ENCODE measurements around the gene ZBP1. TPM values are rescaled to one million over a fixed set of nuclear protein-coding genes. Genes with fewer than 3 reads are reported as not detected.

ZBP1 gene, protein sequence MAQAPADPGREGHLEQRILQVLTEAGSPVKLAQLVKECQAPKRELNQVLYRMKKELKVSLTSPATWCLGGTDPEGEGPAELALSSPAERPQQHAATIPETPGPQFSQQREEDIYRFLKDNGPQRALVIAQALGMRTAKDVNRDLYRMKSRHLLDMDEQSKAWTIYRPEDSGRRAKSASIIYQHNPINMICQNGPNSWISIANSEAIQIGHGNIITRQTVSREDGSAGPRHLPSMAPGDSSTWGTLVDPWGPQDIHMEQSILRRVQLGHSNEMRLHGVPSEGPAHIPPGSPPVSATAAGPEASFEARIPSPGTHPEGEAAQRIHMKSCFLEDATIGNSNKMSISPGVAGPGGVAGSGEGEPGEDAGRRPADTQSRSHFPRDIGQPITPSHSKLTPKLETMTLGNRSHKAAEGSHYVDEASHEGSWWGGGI
- 0.15 and 0.41 TPM in 2 replicates for total RNA-seq

DNA sequence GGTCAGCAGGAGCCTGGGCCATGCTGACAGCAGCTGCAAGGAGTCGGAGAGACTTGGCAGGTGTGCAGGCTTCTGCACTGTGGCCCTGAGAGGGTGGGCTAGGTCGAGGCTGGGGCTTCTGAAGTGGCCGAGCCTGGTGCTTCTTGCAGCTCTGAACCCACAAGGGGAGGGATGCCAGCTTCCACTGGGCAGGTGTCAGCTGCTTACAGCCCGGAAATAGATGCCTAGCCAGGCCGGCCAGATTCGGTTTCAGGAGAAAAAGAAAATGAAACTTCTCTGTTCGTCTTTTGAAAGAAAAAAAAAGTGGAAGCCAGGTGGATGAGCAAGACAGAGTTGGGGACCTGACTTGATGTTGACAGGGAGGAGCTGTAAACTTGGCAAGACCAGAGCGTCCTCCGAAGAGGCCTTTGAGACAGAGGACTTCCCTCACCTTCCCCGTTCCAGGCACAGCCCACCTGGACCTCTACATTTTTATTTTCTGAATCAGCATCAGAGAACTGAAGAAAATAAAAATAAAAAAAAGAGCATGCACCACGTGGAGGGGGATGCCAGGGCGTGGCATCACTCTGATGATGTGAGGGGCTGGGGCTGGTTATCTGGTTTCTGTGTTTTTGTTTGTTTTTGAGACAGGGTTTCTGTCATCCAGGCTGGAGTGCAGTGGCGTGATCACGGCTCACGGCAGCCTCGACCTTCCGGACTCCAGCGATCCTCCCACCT, at the start of gene ZBP1:
Gene ZBP1, minus strand, starts transcription at position 153 of the 717 bp plus-strand sequence. Its CDS starts 131 bp downstream, at position 22.
- intact Hi-C loops (cut with micrococcal nuclease): loop anchor here (2.0 kb wide), 1 partner anchor 1198 kb away; no protein-coding TSS in a partner anchor
- peaks cover 4% of the 10 kb centered on the region for H3K36me3 Mint-ChIP-seq (ENCODE audit: low read depth)
- peak; percentile 64 for DNase-seq (ENCODE audit: low spot score)
- H3K27ac Mint-ChIP-seq: peak within 1 kb of the TSS; percentile 86
- H3K9me3 Mint-ChIP-seq: peaks cover 17% of the 10 kb centered on the region
- H3K4me3 Mint-ChIP-seq: peak within 1 kb of the TSS; percentile 72
- H3K27me3 Mint-ChIP-seq (ENCODE audit: insufficient read depth): peaks cover 24% of the 10 kb centered on the region
- H3K4me1 Mint-ChIP-seq (ENCODE audit: low read depth): peaks cover 55% of the 10 kb centered on the region

DNA sequence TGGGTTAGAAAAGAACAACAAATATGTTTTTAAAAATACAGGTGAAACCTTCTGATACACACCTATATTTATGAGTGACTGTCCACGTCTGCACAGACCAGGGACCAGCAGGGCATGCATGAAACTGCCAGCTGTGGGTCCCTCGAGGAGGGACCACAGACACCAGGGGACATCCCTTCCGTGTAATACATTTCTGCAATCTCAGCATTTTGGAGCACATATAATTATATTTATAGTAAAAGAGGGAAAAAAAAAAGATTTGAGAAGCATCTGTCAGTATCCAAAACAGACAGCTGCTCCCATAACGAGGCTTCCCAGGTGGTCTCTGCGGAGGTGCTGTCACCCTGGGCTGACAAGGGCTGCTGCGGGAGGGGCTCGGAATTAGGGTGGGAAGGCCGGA, 49.4 kb upstream of the ZBP1 start:
- no peaks in the 10 kb centered on the region for H3K27me3 Mint-ChIP-seq (ENCODE audit: insufficient read depth)
- intact Hi-C loops (cut with micrococcal nuclease): no loop called here
- no peaks in the 10 kb centered on the region for H3K36me3 Mint-ChIP-seq (ENCODE audit: low read depth)
- no peaks in the 10 kb centered on the region for H3K9me3 Mint-ChIP-seq
- no peak for DNase-seq (ENCODE audit: low spot score)
- H3K27ac Mint-ChIP-seq: no peak overlapping the region
- no peak overlapping the region for H3K4me3 Mint-ChIP-seq
- H3K4me1 Mint-ChIP-seq (ENCODE audit: low read depth): no peaks in the 10 kb centered on the region

DNA sequence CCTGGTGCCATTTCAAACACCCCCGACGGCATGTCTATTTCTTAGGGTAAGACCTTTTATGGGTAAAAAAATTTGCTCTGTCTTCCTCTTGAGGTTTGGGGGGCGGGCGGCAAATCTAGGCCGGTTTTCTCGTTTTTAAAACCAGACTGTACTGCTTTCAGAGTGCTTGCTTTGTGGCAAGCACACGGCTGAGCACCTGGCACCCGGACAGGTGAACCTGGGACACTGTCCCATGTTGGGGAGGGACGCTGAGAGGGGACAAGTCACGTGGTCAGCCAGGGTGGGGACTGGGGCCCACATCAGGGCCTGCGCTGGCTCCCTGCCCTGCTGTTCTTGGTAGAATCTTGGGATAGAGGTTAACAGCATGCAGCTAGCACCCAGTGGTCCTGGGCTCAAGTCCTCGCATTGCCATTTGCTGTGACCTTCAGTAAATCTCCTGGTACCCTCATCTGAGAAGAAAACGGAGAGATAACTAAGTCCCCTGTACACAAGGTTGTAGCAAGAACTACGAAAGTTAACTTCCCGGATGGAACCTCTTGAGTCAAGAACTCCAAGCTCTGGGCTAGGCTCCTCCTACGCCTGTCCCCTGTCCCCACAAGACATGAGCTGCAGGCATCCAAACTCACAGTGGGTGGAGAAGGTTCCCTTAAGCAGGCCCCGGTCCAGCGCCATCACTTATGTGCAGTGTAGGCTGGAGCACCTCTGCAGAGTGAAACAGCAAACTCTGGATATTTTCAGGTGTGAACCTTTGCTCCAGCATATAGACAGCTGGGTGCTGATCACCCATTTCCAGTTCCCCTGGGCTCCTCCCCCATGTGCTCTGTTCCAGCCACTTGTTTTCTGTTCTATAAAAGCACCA, 47.9 kb upstream of the ZBP1 start:
- Mint-ChIP-seq H3K4me1 (ENCODE audit: low read depth) (no peaks in the 10 kb centered on the region), H3K27me3 (ENCODE audit: insufficient read depth) (no peaks in the 10 kb centered on the region), H3K27ac (no peak overlapping the region), H3K36me3 (ENCODE audit: low read depth) (no peaks in the 10 kb centered on the region), H3K4me3 (no peak overlapping the region), H3K9me3 (no peaks in the 10 kb centered on the region)
- intact Hi-C loops (cut with micrococcal nuclease): no loop called here
- DNase-seq (ENCODE audit: low spot score): no peak

DNA sequence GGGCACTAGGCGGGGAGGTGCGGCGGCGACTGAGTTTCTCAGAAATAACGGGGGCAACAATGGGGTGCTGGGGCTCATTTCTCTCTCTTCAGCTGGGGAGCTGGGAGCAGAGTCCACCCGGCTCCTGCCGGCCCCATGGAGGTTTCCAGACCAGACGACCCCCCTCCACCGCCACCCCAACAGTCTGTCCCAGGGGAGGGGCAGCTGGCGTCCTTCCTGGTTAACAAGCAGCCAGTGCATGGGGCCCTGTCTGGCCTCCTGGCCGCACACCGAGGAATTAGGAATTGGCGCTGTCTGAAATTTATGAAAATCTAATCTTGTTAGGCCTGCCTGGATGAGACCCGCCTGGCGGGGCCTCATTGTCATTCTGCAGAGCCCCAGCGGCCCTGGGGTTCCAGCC, 47.2 kb upstream of the ZBP1 start:
- no peaks in the 10 kb centered on the region for H3K4me1 Mint-ChIP-seq (ENCODE audit: low read depth)
- H3K9me3 Mint-ChIP-seq: no peaks in the 10 kb centered on the region
- H3K27ac Mint-ChIP-seq: no peak overlapping the region
- H3K4me3 Mint-ChIP-seq: no peak overlapping the region
- H3K27me3 Mint-ChIP-seq (ENCODE audit: insufficient read depth): no peaks in the 10 kb centered on the region
- H3K36me3 Mint-ChIP-seq (ENCODE audit: low read depth): no peaks in the 10 kb centered on the region
- intact Hi-C loops (cut with micrococcal nuclease): no loop called here
- DNase-seq (ENCODE audit: low spot score): no peak

DNA sequence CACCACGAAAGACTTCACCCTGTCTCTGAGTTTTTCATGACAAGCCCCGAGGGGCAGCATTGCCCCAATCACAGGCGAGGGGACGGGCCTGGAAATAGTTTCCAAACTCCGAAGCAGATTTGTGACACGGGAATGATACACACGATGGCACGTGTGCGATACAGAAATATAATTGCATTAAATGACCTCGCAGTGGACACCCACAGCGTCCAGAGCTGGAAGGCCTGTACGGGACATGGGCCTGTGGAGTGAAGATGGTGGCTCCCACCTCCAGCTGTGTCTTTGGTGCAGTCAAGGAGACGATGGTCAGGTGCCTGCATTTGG, 46.6 kb upstream of the ZBP1 start:
- no peaks in the 10 kb centered on the region for H3K36me3 Mint-ChIP-seq (ENCODE audit: low read depth)
- no peaks in the 10 kb centered on the region for H3K27me3 Mint-ChIP-seq (ENCODE audit: insufficient read depth)
- no peaks in the 10 kb centered on the region for H3K4me1 Mint-ChIP-seq (ENCODE audit: low read depth)
- no peak overlapping the region for H3K4me3 Mint-ChIP-seq
- intact Hi-C loops (cut with micrococcal nuclease): no loop called here
- H3K27ac Mint-ChIP-seq: no peak overlapping the region
- DNase-seq (ENCODE audit: low spot score): no peak
- no peaks in the 10 kb centered on the region for H3K9me3 Mint-ChIP-seq

DNA sequence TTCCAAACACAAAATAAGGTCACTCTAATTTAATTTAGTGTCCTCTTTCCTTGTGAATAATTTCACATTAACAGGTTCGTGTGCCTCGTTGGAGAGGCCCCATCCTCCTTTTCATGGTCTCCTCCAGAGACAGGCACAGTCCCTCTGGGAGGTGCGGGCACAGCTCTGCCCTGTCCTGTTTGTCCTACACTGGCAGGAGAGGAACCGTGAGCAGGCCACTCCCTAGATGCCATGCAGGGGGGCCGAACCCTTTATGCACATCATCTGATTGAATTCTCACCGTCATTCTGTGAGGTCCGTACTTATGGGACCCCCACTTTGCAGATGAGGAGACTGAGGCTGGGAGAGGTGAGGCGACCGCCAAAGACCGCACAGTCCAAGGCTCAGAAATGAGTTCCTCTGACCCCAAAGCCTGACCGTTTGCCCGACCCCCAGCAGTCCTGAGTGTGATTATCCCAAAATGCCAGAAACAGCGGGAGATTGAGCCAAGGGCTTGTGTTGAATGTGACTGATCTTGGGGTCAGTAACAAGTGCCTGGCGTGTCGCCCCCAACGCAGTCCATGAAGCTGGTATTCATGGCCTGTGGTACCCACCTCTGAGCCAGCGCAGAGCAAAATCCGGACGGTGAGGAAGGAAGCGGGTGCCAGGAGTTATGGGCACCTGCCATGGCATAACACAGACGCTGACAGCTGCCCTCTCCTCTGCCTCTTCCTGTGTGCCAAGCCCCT, 46.0 kb upstream of the ZBP1 start:
- H3K27ac Mint-ChIP-seq: no peak overlapping the region
- no peaks in the 10 kb centered on the region for H3K9me3 Mint-ChIP-seq
- intact Hi-C loops (cut with micrococcal nuclease): no loop called here
- DNase-seq (ENCODE audit: low spot score): no peak
- no peaks in the 10 kb centered on the region for H3K4me1 Mint-ChIP-seq (ENCODE audit: low read depth)
- H3K36me3 Mint-ChIP-seq (ENCODE audit: low read depth): no peaks in the 10 kb centered on the region
- no peak overlapping the region for H3K4me3 Mint-ChIP-seq
- H3K27me3 Mint-ChIP-seq (ENCODE audit: insufficient read depth): no peaks in the 10 kb centered on the region

DNA sequence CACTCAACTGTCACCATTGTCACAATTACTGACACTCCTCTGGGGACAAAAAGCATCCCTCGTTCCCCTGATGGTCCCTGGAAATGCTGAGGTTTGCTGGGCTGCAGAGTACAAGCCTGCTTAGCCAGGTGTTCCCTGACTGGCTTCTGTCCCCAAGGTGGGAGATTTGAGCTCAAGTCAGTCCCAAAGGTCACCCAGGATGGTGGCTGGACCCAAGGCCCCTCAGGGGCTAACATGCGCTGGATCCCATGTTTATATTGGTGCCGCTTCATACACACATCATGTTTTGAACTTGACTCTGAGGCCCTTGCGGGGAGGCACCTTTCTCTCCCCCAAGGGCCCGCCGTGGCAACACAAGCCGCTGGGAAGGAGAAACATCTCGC, 45.4 kb upstream of the ZBP1 start:
- intact Hi-C loops (cut with micrococcal nuclease): no loop called here
- Mint-ChIP-seq H3K9me3 (no peaks in the 10 kb centered on the region), H3K27me3 (ENCODE audit: insufficient read depth) (no peaks in the 10 kb centered on the region), H3K4me3 (no peak overlapping the region), H3K36me3 (ENCODE audit: low read depth) (no peaks in the 10 kb centered on the region), H3K27ac (no peak overlapping the region), H3K4me1 (ENCODE audit: low read depth) (no peaks in the 10 kb centered on the region)
- no peak for DNase-seq (ENCODE audit: low spot score)

DNA sequence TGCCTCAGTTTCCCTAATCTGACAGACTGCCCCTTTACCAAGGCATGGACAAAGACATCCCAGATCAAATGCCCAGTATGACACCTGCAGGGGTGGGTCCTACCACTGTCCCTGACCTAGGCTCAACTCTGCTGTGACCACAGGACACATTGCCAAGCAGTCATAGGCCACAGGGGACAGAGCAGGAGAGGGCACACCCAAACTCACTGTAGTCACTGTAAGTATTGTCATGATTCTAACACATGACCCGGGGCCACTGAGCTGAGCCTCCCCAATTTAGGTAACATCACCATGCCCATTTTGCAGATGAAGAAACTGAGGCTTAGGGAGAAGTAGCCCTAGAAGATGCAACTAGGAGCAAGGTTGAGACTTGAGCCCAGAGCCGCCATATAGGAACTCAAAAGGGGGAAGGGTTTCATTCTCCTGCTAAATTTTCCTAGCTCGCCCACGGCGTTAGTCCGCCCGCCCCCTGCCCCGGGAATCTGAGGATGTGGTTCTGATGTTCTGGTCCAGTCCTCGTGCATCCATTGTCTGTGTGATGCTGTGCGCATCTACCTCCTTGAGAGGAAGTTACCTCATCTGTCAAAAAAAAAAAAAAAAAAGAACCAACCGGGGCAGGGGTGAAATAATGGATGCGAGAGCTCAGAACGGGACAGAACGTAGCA, 44.8 kb upstream of the ZBP1 start:
- Mint-ChIP-seq H3K4me3 (no peak overlapping the region), H3K27ac (no peak overlapping the region), H3K27me3 (ENCODE audit: insufficient read depth) (no peaks in the 10 kb centered on the region), H3K36me3 (ENCODE audit: low read depth) (no peaks in the 10 kb centered on the region), H3K4me1 (ENCODE audit: low read depth) (no peaks in the 10 kb centered on the region), H3K9me3 (no peaks in the 10 kb centered on the region)
- no peak for DNase-seq (ENCODE audit: low spot score)
- intact Hi-C loops (cut with micrococcal nuclease): no loop called here

DNA sequence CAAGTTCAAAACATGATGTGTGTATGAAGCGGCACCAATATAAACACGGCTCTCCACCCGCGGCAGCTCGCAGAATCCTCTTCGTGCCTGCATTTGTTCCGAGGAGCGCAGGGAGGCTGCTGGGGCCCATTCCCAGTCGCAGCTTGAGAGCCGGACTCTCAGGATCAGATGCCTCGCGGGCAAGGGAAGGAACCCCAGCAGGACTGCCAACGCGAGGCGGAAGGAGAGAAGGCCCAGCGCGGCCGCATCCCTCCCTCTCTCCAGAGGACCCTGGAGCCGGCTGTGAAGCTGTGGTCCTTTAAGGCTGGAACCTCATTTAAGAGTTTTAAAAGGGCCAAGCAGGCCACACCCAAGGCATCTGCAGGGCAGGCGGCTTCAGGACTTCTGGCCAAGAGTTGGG, 44.2 kb upstream of the ZBP1 start:
- intact Hi-C loops (cut with micrococcal nuclease): no loop called here
- Mint-ChIP-seq H3K4me3 (no peak overlapping the region), H3K9me3 (no peaks in the 10 kb centered on the region), H3K36me3 (ENCODE audit: low read depth) (no peaks in the 10 kb centered on the region), H3K27me3 (ENCODE audit: insufficient read depth) (no peaks in the 10 kb centered on the region), H3K4me1 (ENCODE audit: low read depth) (no peaks in the 10 kb centered on the region), H3K27ac (no peak overlapping the region)
- DNase-seq (ENCODE audit: low spot score): no peak

DNA sequence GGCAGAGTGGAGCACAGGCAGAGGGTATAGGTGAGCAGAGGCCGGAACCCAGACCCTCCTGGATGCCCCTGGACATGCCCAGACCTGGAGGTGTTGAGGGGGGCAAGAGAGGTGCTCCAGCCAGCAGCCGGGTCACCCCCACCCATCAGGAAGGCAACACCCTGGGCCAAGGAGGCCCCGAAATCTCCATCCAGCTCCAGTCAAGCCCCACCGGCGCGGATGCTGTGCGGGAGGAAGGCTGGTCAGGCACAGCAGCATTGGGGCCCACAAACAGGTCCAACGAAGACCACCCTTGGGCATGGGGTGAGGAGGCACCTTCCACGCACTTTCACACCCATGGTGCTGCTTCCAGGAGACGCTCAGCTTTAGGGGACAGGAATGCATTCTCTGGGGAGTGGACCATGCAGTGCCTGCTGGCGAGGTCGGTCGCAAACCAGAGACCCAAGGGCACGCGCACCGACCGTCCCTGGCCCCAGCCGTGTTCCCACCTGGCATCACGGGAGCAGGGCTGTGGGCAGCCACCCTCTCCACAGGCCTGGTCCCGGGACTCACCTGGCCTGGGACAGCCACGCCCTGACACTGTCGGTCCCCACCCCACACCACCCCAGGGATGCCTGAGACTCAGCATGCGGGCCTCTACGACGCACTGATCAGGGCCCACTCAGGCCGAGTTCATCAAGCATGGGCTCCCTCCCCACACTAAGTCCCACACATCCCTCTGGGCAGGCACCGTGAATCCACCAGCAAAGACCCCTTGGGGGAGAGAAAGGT, 43.6 kb upstream of the ZBP1 start:
- H3K27me3 Mint-ChIP-seq (ENCODE audit: insufficient read depth): no peaks in the 10 kb centered on the region
- H3K9me3 Mint-ChIP-seq: no peaks in the 10 kb centered on the region
- no peak for DNase-seq (ENCODE audit: low spot score)
- H3K4me1 Mint-ChIP-seq (ENCODE audit: low read depth): no peaks in the 10 kb centered on the region
- no peaks in the 10 kb centered on the region for H3K36me3 Mint-ChIP-seq (ENCODE audit: low read depth)
- no peak overlapping the region for H3K4me3 Mint-ChIP-seq
- intact Hi-C loops (cut with micrococcal nuclease): no loop called here
- no peak overlapping the region for H3K27ac Mint-ChIP-seq

DNA sequence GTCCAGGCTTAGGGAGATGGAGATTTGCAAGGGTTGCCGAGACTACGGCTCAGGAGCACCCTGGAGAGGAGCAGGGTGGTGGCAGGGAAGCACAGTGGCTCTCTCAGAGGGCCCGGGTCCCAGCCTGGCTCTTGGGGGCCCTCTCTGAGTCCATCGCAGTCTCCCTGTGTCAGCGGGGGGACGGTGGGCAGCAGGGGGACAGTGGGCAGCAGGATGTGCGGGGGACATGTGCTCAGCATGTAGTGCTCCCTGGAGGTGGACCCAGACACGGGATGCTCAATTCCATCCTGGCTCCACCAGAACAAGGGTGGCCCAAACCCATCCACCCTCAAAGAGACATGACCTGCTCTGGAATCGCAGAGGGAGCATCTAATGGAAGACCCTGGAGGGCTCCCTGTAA, 43.0 kb upstream of the ZBP1 start:
- H3K4me3 Mint-ChIP-seq: no peak overlapping the region
- H3K36me3 Mint-ChIP-seq (ENCODE audit: low read depth): no peaks in the 10 kb centered on the region
- DNase-seq (ENCODE audit: low spot score): no peak
- H3K27me3 Mint-ChIP-seq (ENCODE audit: insufficient read depth): no peaks in the 10 kb centered on the region
- no peaks in the 10 kb centered on the region for H3K9me3 Mint-ChIP-seq
- no peak overlapping the region for H3K27ac Mint-ChIP-seq
- H3K4me1 Mint-ChIP-seq (ENCODE audit: low read depth): peaks cover 2% of the 10 kb centered on the region
- intact Hi-C loops (cut with micrococcal nuclease): no loop called here

Data from activated T-helper 1 cell treated with anti-CD3 and anti-CD28 coated beads, Interleukin-12 subunit alpha, Interleukin-12 subunit beta, Interleukin-2, Interleukin-4 antibody, amounts not matched to agents 30 ng/mL and 10 ng/mL and 1 ng/mL, durations not matched to agents 14 hours and 24 hours and 36 hours (primary cell).